NCI-H2029 (cell line): ENCODE data around the gene AMZ1.
"Not testable (repeated sequence)": the region's sequence is repeated elsewhere in the genome, so short reads cannot be mapped to it uniquely, and the experiment has no call there.

Experiments
- DNase-seq: peaks from one replicate; lab custom pipeline; 2025; lab: John Stamatoyannopoulos, UW

Gene AMZ1

GRCh38 chr7:2728316-2729030 lies 40.5 kb downstream of the AMZ1 start:
- DNase-seq: no peak

- no peak for DNase-seq
Observed at GRCh38 chr7:2729031-2729892, 41.3 kb downstream of the AMZ1 start.

GRCh38 chr7:2729893-2730716 lies 42.1 kb downstream of the AMZ1 start:
- no peak for DNase-seq

GRCh38 chr7:2730846-2731770 lies 43.1 kb downstream of the AMZ1 start:
- DNase-seq: no peak

- DNase-seq: no peak
Observed at GRCh38 chr7:2732388-2732787, 44.4 kb downstream of the AMZ1 start.

- DNase-seq: peak; percentile 32
Observed at GRCh38 chr7:2732959-2733584, 45.1 kb downstream of the AMZ1 start.

- no peak for DNase-seq
Observed at GRCh38 chr7:2734084-2734686, 46.2 kb downstream of the AMZ1 start.

- no peak for DNase-seq
Observed at GRCh38 chr7:2734751-2735571, 47.0 kb downstream of the AMZ1 start.

- DNase-seq: no peak
Observed at GRCh38 chr7:2735744-2736143, 47.7 kb downstream of the AMZ1 start.

GRCh38 chr7:2736411-2736914 lies 48.5 kb downstream of the AMZ1 start:
- DNase-seq: no peak

- not testable (repeated sequence) for DNase-seq
Observed at GRCh38 chr7:2737005-2737743, 49.2 kb downstream of the AMZ1 start.

- no peak for DNase-seq
Observed at GRCh38 chr7:2737771-2738540, 50.0 kb downstream of the AMZ1 start.

GRCh38 chr7:2738766-2739549 lies 51.0 kb downstream of the AMZ1 start:
- no peak for DNase-seq

- DNase-seq: not testable (repeated sequence)
Observed at GRCh38 chr7:2743523-2744185, 55.7 kb downstream of the AMZ1 start.

- not testable (repeated sequence) for DNase-seq
Observed at GRCh38 chr7:2748684-2749083, 60.7 kb downstream of the AMZ1 start.

- DNase-seq: no peak
Observed at GRCh38 chr7:2750004-2750407, 62.0 kb downstream of the AMZ1 start.
